Measurements from ENCODE around the gene GHRH. TPM values are rescaled to one million over a fixed set of nuclear protein-coding genes. Genes with fewer than 3 reads are reported as not detected.

The GHRH gene
- total RNA-seq, 1 donor from 2014 or later, result not detected

DNA sequence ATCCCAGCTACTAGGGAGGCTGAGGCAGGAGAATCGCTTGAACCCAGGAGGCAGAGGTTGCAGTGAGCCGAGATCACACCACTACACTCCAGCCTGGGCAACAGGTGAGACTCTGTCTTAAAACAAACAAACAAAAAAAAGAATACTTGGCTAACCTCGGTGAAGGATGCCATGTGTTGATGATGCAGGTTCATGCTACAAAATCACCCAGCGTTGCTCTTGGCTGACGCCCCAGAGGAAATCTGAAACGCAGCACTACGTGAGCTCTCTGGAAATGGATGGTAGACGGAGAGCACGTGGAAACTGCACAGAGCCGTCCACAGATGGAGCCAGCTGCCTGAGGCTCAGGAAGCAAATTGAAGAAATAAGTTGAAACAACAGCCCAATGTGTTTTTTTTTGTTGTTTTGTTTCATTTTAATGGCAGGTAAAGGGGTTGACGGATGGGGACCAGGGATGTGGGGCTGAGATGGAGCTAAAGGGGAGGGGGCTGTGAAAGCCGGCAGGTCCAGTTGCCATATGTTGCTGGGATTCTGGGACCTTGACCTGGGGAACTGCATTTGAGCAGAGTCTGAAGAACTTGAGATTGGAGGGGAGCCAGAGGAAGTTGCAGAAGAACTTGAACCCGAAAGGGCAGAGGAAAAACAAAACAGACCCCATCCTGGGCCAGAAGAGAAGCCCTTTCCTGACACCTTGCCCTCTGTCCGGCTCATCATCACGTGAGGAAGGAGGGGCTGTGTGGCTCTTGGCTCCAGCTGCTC, 15.1 kb upstream of the GHRH start:
- Mint-ChIP-seq H3K4me1 (ENCODE audit: unreplicated experiment) (peaks cover 11% of the 10 kb centered on the region), H3K27me3 (ENCODE audit: unreplicated experiment) (peaks cover 2% of the 10 kb centered on the region), H3K27ac (ENCODE audit: unreplicated experiment) (peak overlapping the region; percentile 86), H3K36me3 (ENCODE audit: unreplicated experiment) (no peaks in the 10 kb centered on the region), H3K4me3 (ENCODE audit: unreplicated experiment) (peak overlapping the region; percentile 56), H3K9me3 (ENCODE audit: unreplicated experiment) (no peaks in the 10 kb centered on the region)
- no peak for DNase-seq (ENCODE audit: extremely low spot score, unreplicated experiment)
- TF ChIP-seq, protein P1, sequence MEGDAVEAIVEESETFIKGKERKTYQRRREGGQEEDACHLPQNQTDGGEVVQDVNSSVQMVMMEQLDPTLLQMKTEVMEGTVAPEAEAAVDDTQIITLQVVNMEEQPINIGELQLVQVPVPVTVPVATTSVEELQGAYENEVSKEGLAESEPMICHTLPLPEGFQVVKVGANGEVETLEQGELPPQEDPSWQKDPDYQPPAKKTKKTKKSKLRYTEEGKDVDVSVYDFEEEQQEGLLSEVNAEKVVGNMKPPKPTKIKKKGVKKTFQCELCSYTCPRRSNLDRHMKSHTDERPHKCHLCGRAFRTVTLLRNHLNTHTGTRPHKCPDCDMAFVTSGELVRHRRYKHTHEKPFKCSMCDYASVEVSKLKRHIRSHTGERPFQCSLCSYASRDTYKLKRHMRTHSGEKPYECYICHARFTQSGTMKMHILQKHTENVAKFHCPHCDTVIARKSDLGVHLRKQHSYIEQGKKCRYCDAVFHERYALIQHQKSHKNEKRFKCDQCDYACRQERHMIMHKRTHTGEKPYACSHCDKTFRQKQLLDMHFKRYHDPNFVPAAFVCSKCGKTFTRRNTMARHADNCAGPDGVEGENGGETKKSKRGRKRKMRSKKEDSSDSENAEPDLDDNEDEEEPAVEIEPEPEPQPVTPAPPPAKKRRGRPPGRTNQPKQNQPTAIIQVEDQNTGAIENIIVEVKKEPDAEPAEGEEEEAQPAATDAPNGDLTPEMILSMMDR (IDR thresholded peaks at IDR 0.05), result peak; percentile 55

DNA sequence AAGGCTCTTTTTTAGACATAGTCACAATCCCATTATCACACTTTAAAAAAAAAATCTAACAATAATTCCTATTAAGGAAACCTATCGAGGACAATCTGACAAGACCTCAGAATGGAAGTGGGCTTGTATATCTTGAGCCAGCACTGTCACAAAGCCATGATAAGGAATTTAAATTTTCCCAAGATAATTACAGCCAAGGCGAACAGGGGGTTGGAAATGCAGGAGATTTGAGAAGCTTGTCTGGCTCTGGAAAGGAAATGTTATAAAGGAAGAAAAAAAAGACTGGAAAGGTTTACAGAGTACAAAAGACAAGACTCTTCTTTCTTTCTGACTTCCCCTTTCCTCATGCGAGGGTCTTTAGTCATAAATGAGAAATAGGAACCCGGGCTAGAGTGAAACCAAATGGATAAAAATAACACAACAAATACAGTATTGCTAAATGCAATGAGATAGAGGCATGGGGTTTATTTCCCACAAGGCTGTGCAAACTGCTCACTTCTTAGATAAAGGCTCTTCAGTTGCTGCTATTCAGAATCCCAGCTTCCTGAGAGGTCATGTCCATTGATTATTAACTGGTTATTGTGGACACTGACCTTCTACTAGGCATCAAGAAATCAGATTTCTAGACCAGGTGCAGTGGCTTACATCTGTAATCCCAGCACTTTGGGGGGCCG, 13.4 kb upstream of the GHRH start:
- peaks cover 2% of the 10 kb centered on the region for H3K27me3 Mint-ChIP-seq (ENCODE audit: unreplicated experiment)
- no peak overlapping the region for H3K4me3 Mint-ChIP-seq (ENCODE audit: unreplicated experiment)
- TF ChIP-seq, protein P1 (IDR thresholded peaks at IDR 0.05), result no peak
- no peaks in the 10 kb centered on the region for H3K36me3 Mint-ChIP-seq (ENCODE audit: unreplicated experiment)
- peaks cover 11% of the 10 kb centered on the region for H3K4me1 Mint-ChIP-seq (ENCODE audit: unreplicated experiment)
- DNase-seq (ENCODE audit: extremely low spot score, unreplicated experiment), result no peak
- H3K27ac Mint-ChIP-seq (ENCODE audit: unreplicated experiment), result no peak overlapping the region
- H3K9me3 Mint-ChIP-seq (ENCODE audit: unreplicated experiment), result no peaks in the 10 kb centered on the region

DNA sequence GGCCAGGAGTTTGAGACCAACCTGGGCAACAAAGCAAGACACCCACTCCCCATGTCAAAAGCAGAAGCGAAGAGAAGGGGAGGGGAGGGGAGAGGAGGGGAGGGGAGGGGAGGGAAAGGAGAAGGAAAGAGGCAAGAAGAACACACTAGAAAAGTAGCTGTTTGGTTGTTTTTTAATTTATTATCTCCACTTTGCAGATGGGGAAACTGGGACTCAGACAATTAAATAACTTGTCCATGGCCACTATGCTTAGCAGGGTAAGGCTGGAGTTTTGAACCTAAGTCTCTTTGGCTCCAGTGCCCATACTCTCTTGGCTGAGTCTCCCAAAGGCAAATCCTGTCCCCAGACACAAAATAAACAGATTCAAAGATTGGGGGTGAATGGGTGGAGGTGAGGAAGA, 12.4 kb upstream of the GHRH start:
- H3K4me3 Mint-ChIP-seq (ENCODE audit: unreplicated experiment), result no peak overlapping the region
- peaks cover 13% of the 10 kb centered on the region for H3K4me1 Mint-ChIP-seq (ENCODE audit: unreplicated experiment)
- H3K27ac Mint-ChIP-seq (ENCODE audit: unreplicated experiment), result no peak overlapping the region
- TF ChIP-seq, protein P1 (IDR thresholded peaks at IDR 0.05), result no peak
- H3K36me3 Mint-ChIP-seq (ENCODE audit: unreplicated experiment), result no peaks in the 10 kb centered on the region
- DNase-seq (ENCODE audit: extremely low spot score, unreplicated experiment), result no peak
- H3K9me3 Mint-ChIP-seq (ENCODE audit: unreplicated experiment), result no peaks in the 10 kb centered on the region
- H3K27me3 Mint-ChIP-seq (ENCODE audit: unreplicated experiment), result no peaks in the 10 kb centered on the region

DNA sequence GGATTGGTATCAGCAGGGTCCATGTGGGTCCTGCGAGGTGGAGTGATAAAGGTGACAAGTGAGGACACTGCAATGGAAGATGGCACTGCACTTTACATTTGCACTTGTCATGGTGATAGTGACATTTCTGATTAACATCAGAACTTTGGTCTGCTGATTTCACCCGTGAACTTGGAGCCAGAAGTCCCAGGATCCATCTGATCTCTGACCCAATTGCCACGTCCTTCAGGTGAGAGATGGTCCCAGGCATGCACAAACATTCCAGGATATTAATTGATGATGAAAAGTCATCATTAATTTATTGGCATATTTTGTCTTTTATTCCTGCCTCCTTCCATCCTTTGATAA, 9.8 kb upstream of the GHRH start:
- Mint-ChIP-seq H3K36me3 (ENCODE audit: unreplicated experiment) (no peaks in the 10 kb centered on the region), H3K4me3 (ENCODE audit: unreplicated experiment) (no peak overlapping the region), H3K4me1 (ENCODE audit: unreplicated experiment) (peaks cover 3% of the 10 kb centered on the region), H3K27me3 (ENCODE audit: unreplicated experiment) (peaks cover 12% of the 10 kb centered on the region), H3K9me3 (ENCODE audit: unreplicated experiment) (no peaks in the 10 kb centered on the region), H3K27ac (ENCODE audit: unreplicated experiment) (no peak overlapping the region)
- DNase-seq (ENCODE audit: extremely low spot score, unreplicated experiment), result no peak
- TF ChIP-seq, protein P1 (IDR thresholded peaks at IDR 0.05), result no peak

Measured in osteocyte (in vitro differentiated cells).